GM18508 (cell line): ENCODE measurements around the gene PDSS2.
"Not testable (repeated sequence)": the region's sequence is repeated elsewhere in the genome, so short reads cannot be mapped to it uniquely, and the experiment has no call there.

Experiments used
- ATAC-seq: cut with Tn5 transposase; IDR thresholded peaks from one replicate; pipeline ENCODE4 v1.9.1; 2021; ENCODE audit warnings: moderate number of reproducible peaks; ENCODE audit not compliant: insufficient read depth, unreplicated experiment

The PDSS2 gene

DNA sequence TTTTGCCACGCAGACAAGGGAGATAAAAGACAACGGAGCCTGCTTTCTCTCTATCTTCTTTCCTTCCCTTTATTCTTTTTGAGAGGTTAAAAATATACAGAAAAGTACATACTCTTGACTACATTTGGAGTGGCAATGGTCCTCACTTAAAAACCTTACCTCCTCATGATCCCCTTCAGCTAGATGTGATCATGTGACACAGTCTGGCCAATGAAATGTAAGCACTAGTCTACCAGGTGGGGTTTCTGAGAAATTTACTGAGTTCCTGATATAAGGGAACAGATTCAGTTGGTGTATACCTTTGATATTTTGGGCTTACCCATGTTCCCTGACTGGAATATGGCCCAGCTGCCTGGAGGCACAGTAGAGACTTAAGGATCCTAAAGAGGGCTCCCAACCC is 178.6 kb downstream of the PDSS2 start:
- no peak for ATAC-seq

DNA sequence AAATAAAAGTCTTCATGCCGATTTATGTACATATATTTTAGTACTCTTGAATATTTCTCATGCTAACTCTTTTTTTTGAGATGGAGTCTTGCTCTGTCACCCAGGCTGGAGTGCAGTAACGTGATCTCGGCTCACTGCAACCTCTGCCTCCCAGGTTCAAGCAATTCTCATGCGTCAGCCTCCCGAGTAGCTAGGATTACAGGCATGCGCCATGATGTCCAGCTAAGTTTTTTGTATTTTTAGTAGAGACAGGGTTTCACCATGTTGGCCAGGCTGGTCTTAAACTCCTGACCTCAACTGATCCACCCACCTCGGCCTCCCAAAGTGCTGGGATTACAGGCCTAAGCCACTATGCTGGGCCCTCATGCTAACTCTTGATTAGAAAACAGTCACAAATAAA is 179.4 kb downstream of the PDSS2 start:
- not testable (repeated sequence) for ATAC-seq

GRCh38 chr6:107275330-107275865 is 184.0 kb downstream of the PDSS2 start:
- ATAC-seq, result no peak

DNA sequence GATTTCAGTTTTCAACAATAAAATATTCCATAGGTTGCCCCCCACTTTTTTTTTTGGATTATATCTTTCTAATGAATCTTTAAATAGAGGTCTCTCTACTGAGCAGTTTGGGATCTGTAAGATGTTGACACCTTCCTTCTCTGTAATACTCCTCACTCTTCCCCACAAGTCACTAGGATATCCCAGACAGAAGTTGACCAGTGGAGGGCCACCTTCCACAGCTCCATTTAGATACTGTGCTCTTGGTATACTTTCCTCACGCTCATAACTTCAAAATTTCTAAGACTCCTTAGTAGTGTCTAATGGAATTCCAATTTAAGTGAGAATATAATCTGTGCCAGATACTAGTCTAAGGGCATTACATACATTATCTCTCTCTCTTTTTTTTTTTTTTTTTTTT is 185.1 kb downstream of the PDSS2 start:
- ATAC-seq, result no peak

DNA sequence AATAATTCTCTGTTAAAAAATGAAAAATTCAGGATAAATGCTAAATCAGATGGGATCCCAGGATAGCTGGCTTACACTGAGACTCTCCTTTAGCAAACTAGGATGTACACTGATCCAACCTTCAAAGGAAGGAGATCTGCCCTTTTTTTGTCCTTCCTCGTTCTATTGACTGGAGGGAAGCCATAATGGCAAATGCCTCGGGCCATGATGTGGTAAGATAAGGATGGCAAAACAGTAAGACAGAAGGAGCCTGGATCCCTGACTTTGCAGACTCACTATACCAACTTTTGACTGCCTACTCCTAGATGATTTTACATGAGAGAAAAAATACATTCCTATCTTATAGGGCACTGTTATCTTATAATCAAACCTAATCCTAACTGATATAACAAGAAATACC is 187.1 kb downstream of the PDSS2 start:
- ATAC-seq, result no peak

DNA sequence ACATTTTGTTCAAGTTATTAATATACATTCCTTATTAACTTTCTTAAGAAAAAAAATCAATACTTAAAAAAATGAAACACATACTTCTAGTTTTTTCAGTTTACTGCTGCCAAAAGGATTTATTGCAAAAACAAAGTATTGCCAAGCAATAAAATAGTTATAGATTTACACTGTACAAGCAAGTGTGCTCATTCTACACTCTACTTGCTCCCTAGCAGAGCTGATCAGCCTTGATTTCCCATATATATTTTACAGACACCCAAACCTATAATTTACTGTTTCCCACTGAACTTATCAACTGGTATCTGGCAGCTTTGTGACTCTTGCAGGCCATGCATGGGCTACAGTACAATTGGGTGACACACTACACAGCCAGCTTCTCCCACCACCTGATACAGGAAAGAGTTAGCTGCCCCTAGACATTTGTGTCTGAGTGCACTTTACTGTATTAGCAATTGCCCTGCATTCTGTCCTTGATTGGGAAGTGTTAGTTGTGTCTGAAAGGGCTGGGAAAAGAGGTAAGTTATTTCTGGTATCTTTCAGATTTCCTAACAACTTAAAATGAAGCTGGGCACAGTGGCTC is 188.1 kb downstream of the PDSS2 start:
- no peak for ATAC-seq

DNA sequence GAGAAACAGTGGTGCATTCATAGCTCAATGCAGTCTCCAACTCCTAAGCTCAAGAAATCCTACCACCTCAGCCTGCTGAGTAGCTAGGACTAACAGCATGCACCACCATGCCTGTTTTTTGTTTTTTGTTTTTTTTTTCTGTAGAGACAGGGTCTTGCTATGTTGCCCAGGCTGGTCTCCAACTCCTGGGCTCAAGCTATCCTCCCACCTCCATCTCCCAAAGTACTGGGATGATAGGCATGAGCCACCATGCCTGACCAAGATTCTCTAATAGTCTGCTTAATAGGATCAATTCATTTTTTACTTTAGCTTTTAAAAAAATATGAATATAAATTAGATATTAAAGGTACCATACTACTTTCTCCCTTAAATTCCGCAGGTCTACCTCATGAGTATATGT is 191.7 kb downstream of the PDSS2 start:
- ATAC-seq, result no peak

DNA sequence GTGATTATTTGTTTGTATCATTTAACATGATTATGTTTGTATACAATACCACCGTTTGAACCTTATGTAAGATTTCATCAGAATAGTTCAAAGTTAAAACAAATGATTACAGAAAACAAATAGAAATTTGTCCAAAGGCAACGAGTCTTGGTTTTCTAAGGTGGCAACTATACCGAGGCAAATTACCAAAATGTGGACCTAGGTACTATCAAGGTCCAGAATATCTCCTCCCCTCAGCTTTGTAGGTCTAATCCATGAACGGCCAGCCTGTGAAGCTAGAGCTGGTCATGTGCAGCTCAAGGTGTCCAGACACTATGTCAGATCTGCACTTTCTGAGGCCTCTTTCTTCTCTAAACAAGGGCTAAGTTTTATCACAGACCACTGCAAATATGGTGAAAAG is 192.4 kb downstream of the PDSS2 start:
- no peak for ATAC-seq

DNA sequence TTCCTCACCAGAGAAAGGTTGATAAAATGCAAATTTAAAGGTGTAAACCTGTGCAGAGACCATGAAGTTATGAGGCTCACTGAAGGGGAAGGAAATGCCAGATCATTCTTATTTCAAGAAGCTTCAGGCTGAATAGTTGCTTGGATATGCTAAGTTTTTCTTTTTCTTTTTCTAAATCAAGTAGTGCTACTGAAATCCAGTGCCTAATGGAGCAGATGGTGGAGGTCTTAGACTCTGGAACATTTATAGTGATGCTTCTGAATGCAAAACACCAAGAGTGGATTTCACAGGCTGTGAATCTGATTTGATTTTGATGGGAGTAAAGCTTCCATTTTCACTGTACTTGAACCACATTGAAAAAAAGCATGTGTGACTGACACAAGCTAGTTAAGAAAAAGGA is 192.8 kb downstream of the PDSS2 start:
- ATAC-seq, result no peak

- ATAC-seq, result no peak
These were observed 195.0 kb downstream of the PDSS2 start for GRCh38 chr6:107264357-107264840.

GRCh38 chr6:107259951-107260350 is 199.4 kb downstream of the PDSS2 start:
- ATAC-seq, result no peak

DNA sequence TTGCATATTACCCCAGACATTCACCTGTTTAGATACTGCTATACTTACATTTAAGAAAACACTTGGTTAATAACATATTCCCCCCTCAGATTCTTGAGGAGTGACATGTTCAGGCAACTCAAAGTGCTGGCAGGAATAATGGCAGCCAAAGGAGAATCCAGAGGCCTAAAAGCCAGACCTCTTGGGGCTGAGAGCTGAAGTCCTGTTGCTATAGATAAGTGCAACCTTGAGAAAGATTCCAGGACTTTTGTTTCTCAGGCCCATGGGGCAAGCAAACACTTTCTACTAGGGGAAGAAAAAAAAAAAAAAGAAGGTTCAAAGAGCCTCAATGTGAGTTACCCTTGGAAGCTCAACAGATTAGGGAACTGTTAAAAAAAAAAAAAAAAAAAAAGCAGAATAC is 211.2 kb downstream of the PDSS2 start:
- no peak for ATAC-seq

GRCh38 chr6:107246972-107247615 is 212.3 kb downstream of the PDSS2 start:
- ATAC-seq, result no peak

DNA sequence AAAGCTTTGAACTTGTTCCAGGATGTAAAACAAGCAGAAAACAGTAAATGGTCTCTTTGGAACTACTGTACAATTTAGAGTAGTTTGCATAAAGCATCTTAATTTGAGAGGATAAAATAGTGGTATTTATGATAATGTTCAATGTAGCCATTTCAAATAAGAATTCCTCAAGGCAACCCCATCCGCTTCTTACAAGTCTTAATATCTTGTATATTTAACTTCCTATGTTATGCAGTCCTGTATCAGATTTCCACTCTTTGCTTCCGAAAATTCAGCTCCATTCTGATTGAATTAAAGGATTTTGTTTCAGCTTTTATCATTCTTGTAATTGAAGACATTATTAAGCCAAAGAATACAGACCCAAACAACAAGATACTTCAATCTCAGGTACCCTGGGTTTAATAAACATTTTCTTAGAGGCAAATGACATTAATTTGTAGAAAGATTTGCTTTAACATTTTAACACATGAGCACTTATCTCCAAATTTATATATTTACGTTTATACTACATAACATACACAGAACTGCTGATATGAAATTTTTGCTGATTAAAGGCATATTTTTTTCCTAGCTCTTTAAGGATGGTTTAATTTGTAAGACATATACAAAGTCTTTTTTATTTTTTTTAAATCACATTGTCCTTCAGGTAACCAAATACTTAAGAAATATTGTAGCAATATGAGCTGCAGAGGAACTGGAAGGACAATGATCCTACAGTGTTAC is 213.0 kb downstream of the PDSS2 start:
- ATAC-seq, result no peak

DNA sequence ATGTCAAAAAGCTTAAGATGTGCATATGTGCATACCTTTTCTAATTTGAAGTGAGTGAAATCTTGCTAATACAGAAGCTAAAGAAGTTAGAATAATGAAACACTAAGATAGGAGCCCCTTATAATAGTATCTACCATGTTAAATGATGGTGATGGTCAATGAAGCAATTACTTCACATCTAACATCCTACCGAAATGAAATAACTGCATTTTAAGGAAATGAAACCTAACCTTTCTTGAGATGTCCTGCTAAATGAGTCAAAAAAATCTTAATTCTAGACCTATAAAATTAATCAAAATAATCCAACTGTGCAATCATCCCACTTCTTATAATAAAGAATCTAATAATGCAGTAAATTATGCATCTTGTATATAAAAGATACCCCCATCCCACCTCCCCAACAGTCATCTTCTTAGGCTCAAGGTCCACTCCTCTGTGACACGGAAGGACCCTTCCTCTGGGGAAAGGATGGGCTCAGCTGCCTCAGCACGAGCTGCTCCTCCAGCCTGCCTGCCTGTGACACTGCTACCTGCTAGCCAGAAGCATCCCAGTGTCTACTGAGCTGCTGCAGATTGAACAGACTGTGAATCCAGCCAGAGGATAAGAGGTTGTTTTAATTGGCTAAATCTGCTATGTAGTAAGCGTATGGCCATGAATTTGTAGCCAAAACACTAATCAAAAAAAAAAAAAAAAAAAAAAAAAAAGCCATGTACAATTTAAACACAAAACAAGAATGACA is 214.5 kb downstream of the PDSS2 start:
- no peak for ATAC-seq

DNA sequence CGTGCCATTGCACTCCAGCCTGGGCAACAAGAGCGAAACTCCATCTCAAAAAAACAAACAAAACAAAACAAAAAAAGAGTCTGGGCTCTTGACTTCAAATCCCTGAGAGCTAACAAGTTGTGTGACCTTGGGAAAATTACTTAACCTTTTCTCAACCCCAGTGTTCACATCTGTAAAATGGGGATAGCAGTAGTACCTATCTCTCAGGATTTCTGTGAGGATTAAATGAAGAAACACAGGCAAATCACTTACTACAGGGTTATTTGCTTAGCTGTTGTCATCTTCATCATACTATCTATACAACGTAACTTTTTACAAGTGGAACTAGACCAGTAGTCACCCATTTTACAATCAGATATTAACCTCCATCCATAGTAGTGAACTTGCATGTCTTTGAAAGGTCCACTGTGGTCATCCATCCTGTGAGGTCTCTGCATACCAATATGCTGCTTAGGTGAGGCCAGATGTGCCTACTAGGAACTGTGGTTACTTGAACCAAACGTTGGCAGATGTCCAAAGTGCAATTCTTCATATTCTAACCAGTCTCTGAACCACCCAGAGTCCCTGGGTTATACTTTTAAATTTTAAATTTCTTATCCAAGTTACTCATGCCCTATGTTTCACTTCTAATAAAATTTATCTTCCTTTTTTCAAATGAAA is 215.2 kb downstream of the PDSS2 start:
- no peak for ATAC-seq

GRCh38 chr6:107243471-107243870 is 215.9 kb downstream of the PDSS2 start:
- no peak for ATAC-seq

DNA sequence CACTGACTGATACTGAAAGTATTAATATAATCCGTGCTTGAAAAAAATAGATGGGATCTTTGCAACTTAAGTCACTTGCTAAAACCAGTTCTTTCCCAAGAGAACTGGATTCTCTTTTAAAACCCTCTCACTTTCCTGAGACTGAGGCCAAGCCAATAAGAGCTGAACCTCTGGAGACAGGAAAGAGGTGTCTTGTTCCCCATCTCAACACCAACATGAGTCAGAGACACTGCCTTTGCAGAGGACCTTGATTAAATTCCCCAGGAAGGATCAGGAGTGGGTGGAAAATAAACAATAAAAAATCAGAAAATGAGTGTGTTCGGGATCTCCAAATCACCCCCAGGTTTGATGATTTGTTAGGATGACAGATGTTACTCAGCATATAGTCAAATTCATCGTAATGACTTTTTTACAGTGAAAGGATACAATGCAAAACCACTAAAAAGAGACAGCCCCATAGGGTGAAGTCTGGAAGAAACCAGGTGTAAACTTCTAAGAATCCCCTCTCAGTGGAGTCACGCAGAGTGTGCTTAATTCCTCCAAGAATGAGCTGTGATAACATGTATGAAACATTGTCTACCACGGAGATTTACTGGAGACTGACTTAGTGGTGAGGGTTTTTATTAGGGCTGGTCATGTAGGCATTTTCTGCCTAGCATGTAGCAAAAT is 221.2 kb downstream of the PDSS2 start:
- no peak for ATAC-seq

GRCh38 chr6:107235511-107235910 is 223.9 kb downstream of the PDSS2 start:
- ATAC-seq, result no peak

GRCh38 chr6:107235007-107235406 is 224.4 kb downstream of the PDSS2 start:
- ATAC-seq, result no peak
